ENCODE results near the gene TMUB2.
A peak's percentile ranks its signal among the peaks of the same experiment; 100 is the strongest.

DNA sequence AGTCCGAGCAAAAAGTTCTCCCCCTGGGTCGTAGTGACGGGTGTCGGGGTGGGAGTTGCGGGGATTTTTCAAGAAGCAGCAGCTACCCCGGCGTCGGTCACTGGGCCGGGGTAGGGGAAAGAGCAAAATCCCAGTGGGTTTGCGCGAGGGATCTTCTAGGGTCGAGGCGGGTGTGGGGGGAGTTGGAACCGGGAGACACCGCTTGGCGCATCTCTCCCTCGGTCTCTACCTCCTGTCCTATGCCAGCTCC is 35.0 kb downstream of the TMUB2 start:
- TF ChIP-seq, protein P1, sequence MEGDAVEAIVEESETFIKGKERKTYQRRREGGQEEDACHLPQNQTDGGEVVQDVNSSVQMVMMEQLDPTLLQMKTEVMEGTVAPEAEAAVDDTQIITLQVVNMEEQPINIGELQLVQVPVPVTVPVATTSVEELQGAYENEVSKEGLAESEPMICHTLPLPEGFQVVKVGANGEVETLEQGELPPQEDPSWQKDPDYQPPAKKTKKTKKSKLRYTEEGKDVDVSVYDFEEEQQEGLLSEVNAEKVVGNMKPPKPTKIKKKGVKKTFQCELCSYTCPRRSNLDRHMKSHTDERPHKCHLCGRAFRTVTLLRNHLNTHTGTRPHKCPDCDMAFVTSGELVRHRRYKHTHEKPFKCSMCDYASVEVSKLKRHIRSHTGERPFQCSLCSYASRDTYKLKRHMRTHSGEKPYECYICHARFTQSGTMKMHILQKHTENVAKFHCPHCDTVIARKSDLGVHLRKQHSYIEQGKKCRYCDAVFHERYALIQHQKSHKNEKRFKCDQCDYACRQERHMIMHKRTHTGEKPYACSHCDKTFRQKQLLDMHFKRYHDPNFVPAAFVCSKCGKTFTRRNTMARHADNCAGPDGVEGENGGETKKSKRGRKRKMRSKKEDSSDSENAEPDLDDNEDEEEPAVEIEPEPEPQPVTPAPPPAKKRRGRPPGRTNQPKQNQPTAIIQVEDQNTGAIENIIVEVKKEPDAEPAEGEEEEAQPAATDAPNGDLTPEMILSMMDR (IDR thresholded peaks at IDR 0.05) = no peak
- TF ChIP-seq POLR2A (IDR thresholded peaks at IDR 0.05) (peak; percentile 74), POLR2AphosphoS5 (IDR thresholded peaks at IDR 0.05) (no peak)
